ENCODE measurements around the gene STIM1.
A peak's percentile ranks its signal among the peaks of the same experiment; 100 is the strongest.

Gene STIM1

DNA sequence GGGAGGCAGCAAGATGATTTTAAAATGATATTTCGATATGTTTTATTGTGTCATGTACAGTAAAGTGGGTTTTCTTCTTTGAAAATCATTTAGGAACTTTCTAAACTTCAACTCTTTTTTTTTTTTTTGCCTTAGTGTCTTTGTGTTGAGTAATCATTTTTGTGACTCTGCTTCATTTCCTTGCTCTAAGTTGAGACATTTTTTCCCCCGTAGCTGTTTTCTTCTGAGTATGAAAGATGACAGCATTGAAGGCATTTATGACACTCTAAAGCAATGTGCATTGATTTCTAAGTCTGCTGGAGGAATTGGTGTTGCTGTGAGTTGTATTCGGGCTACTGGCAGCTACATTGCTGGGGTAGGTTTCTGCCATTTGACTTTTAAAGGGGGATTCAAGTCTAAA lies 262.6 kb downstream of the STIM1 start:
- peak; percentile 74 for ATAC-seq
- TF ChIP-seq ESRRG (CRISPR knock-in tag; IDR thresholded peaks at IDR 0.05) (no peak), TOX (CRISPR knock-in tag; IDR thresholded peaks at IDR 0.05; ENCODE audit: borderline replicate concordance) (no peak), CSDC2 (CRISPR knock-in tag; IDR thresholded peaks at IDR 0.05) (no peak), PPARA (CRISPR knock-in tag; IDR thresholded peaks at IDR 0.05; ENCODE audit: borderline replicate concordance) (no peak), CSRNP3 (CRISPR knock-in tag; IDR thresholded peaks at IDR 0.05) (no peak)
- TF ChIP-seq, protein P1, sequence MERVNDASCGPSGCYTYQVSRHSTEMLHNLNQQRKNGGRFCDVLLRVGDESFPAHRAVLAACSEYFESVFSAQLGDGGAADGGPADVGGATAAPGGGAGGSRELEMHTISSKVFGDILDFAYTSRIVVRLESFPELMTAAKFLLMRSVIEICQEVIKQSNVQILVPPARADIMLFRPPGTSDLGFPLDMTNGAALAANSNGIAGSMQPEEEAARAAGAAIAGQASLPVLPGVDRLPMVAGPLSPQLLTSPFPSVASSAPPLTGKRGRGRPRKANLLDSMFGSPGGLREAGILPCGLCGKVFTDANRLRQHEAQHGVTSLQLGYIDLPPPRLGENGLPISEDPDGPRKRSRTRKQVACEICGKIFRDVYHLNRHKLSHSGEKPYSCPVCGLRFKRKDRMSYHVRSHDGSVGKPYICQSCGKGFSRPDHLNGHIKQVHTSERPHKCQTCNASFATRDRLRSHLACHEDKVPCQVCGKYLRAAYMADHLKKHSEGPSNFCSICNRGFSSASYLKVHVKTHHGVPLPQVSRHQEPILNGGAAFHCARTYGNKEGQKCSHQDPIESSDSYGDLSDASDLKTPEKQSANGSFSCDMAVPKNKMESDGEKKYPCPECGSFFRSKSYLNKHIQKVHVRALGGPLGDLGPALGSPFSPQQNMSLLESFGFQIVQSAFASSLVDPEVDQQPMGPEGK (CRISPR knock-in tag; IDR thresholded peaks at IDR 0.05; ENCODE audit: borderline replicate concordance), result no peak

- TF ChIP-seq ZC3H10 (CRISPR knock-in tag; IDR thresholded peaks at IDR 0.05) (no peak), ZNF70 (CRISPR knock-in tag; IDR thresholded peaks at IDR 0.05) (no peak), ZNF565 (CRISPR knock-in tag; conservative IDR thresholded peaks at IDR 0.05; ENCODE audit: low read depth) (no peak), TOX (CRISPR knock-in tag; IDR thresholded peaks at IDR 0.05; ENCODE audit: borderline replicate concordance) (no peak), ZNF8 (CRISPR knock-in tag; IDR thresholded peaks at IDR 0.05) (no peak), OSR1 (CRISPR knock-in tag; IDR thresholded peaks at IDR 0.05) (no peak), ZFP30 (CRISPR knock-in tag; IDR thresholded peaks at IDR 0.05) (no peak), ARNTL (CRISPR knock-in tag; IDR thresholded peaks at IDR 0.05; ENCODE audit: borderline replicate concordance, low read depth) (no peak), CREB5 (CRISPR knock-in tag; IDR thresholded peaks at IDR 0.05; ENCODE audit: low read depth) (no peak)
- TF ChIP-seq, protein P1 (CRISPR knock-in tag; IDR thresholded peaks at IDR 0.05; ENCODE audit: borderline replicate concordance), result no peak
Measured at GRCh38 chr11:4123218-4123617, 267.8 kb downstream of the STIM1 start.

DNA sequence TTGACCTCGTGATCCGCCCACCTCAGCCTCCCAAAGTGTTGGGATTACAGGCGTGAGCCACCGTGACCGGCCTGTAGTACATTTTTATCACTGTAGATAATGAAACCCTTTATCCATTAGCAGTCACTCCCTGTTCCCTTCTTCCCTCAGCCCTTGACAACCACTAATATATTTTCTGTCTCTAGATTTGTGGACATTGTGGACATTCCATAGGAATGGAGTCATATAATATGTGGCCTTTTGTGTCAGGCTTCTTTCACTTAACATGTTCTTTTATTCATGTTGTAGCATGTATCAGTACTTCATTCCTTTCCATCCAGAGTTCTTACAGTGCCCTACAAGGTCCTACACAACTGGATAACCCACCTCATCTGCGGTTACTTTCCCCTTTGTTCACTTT lies 269.7 kb downstream of the STIM1 start:
- TF ChIP-seq TCF4 (CRISPR knock-in tag; IDR thresholded peaks at IDR 0.05; ENCODE audit: borderline replicate concordance), result no peak
- TF ChIP-seq ESRRG (CRISPR knock-in tag; IDR thresholded peaks at IDR 0.05), result no peak
- TF ChIP-seq ISL1 (CRISPR knock-in tag; IDR thresholded peaks at IDR 0.05), result no peak
- no peak for TF ChIP-seq TSHZ2 (CRISPR knock-in tag; IDR thresholded peaks at IDR 0.05)
- TF ChIP-seq PPARA (CRISPR knock-in tag; IDR thresholded peaks at IDR 0.05; ENCODE audit: borderline replicate concordance), result no peak
- no peak for TF ChIP-seq ZC3H10 (CRISPR knock-in tag; IDR thresholded peaks at IDR 0.05)
- TF ChIP-seq, protein P1 (CRISPR knock-in tag; IDR thresholded peaks at IDR 0.05; ENCODE audit: borderline replicate concordance), result no peak
- TF ChIP-seq ARNTL (CRISPR knock-in tag; IDR thresholded peaks at IDR 0.05; ENCODE audit: borderline replicate concordance, low read depth), result no peak
- TF ChIP-seq ZNF565 (CRISPR knock-in tag; conservative IDR thresholded peaks at IDR 0.05; ENCODE audit: low read depth), result no peak
- TF ChIP-seq ZFP3 (CRISPR knock-in tag; IDR thresholded peaks at IDR 0.05), result no peak
- TF ChIP-seq, protein P2, sequence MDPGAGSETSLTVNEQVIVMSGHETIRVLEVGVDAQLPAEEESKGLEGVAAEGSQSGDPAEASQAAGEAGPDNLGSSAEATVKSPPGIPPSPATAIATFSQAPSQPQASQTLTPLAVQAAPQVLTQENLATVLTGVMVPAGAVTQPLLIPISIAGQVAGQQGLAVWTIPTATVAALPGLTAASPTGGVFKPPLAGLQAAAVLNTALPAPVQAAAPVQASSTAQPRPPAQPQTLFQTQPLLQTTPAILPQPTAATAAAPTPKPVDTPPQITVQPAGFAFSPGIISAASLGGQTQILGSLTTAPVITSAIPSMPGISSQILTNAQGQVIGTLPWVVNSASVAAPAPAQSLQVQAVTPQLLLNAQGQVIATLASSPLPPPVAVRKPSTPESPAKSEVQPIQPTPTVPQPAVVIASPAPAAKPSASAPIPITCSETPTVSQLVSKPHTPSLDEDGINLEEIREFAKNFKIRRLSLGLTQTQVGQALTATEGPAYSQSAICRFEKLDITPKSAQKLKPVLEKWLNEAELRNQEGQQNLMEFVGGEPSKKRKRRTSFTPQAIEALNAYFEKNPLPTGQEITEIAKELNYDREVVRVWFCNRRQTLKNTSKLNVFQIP (CRISPR knock-in tag; IDR thresholded peaks at IDR 0.05; ENCODE audit: borderline replicate concordance, low read depth), result no peak
- TF ChIP-seq SNAI2 (CRISPR knock-in tag; IDR thresholded peaks at IDR 0.05), result no peak
- no peak for TF ChIP-seq ZFP30 (CRISPR knock-in tag; IDR thresholded peaks at IDR 0.05)
- no peak for TF ChIP-seq ZNF70 (CRISPR knock-in tag; IDR thresholded peaks at IDR 0.05)
- no peak for TF ChIP-seq RARB (CRISPR knock-in tag; IDR thresholded peaks at IDR 0.05)
- no peak for TF ChIP-seq BACH2 (CRISPR knock-in tag; IDR thresholded peaks at IDR 0.05; ENCODE audit: borderline replicate concordance)
- no peak for TF ChIP-seq CSRNP3 (CRISPR knock-in tag; IDR thresholded peaks at IDR 0.05)
- no peak for TF ChIP-seq ZNF8 (CRISPR knock-in tag; IDR thresholded peaks at IDR 0.05)
- TF ChIP-seq CSDC2 (CRISPR knock-in tag; IDR thresholded peaks at IDR 0.05), result no peak
- 0 out of 3 replicates have a peak, but pooled peaks have one; percentile 27 for ATAC-seq

More at GRCh38 chr11:4123218-4123617, 267.8 kb downstream of the STIM1 start:
- ATAC-seq, result no peak

Measured in SK-N-SH treated with all-trans-retinoic acid at 6 μM for 48 hours (cell line).